Stromal cell of bone marrow (primary cell): ENCODE data around the gene FGGY.
"Not testable (repeated sequence)": the region's sequence is repeated elsewhere in the genome, so short reads cannot be mapped to it uniquely, and the experiment has no call there.

Experiments
- DNase-seq: peaks from one replicate; pipeline ENCODE4 v3.0.0-alpha.2; 2012; ENCODE audit warnings: low read depth

Gene FGGY

DNA sequence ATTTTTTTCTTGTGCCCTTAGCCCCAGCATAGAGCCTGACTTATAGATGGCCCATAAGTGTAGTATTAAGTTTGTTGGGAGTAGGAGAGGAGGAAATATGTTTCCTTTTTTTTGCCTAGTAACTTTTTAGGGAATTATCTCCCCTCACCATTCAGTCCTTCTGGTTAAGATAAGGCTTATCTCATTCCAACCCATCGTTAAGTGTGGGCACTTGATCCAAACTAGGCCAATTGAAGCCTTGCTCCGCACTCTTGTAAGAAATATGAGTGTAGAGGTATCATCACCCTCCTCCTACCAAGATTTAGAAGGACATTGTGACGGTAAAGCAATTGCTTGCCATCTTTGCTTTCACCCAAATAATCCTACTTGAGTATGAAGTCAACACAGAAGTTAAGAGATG lies 8.8 kb upstream of the FGGY start:
- no peak for DNase-seq

- DNase-seq = no peak
These were observed 7.3 kb upstream of the FGGY start for GRCh38 chr1:59289570-59289969.

DNA sequence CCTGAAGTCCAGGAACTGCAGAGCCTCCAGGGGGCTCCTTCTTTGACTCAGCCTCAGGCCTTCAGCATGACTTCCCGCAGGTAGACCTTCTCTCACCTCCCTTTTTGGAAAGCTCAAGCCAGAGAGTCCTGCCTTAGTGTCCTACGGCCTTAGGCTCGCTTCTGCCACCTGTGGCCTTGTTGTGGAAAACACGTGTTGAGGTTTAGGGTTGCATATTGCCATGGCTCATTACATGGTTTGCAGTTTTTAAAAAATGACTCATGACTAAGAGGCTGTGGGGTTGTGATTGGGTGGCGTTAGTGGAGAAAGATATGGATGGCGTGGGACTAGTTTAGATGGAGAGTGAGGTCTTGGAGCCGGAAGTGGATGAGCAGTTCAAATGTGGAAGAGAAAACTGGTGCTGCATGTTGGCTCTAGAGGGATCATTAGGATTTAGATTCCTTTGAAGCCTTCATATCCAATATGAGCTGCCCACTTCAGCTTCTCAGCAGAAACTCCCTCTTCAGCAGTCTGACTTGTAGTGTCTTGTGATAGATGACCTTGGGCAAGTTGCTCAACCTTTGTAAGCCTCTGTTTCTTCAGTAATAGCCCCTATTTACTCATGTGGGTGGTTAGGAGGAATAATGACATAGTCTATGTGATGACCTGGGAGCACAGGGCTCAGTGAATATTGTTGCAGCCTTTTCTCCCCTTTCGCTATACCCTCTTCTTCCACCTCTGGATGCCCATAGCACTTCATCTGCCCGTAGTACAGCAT lies 6.5 kb upstream of the FGGY start:
- DNase-seq = no peak

- DNase-seq = no peak
These were observed 5.3 kb upstream of the FGGY start for GRCh38 chr1:59291561-59291960.

DNA sequence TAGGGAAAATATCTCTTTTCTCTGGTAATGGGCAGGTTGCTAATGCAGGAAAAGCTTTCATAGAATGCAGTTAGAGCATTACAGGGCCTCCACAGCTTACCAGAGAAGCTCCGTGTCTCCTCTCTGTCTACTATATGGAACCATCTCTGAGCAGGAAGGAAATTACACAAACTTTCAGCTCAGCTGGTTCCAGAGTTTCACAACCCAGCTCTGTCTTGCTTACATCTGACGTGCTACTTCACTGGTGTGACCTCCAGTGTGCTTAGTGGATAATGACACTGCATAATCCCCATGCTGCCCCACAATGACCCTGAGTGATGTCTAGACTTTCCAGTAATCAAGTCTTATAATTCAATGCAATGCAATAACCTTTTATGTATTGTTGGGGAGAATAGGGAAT lies 4.3 kb upstream of the FGGY start:
- peak; percentile 51 for DNase-seq

DNA sequence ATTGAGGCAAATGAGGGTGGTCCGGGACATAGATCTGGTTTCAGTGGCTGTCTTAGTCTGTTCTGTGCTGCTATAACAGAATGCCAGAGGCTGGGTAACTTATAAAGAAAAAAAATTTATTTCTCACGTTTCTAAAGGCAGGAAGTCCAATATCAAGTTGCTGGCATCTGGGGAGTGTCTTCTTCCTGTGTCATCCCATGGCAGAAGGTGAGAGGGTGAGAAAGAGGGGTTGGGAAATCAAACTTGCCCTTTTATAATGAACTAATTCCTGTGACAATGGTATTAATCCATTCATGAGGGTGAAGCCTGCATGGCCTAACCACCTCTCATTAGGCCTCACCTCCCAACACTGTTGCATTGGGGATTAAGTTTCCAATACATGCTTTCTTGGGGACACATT lies 3.7 kb upstream of the FGGY start:
- no peak for DNase-seq

DNA sequence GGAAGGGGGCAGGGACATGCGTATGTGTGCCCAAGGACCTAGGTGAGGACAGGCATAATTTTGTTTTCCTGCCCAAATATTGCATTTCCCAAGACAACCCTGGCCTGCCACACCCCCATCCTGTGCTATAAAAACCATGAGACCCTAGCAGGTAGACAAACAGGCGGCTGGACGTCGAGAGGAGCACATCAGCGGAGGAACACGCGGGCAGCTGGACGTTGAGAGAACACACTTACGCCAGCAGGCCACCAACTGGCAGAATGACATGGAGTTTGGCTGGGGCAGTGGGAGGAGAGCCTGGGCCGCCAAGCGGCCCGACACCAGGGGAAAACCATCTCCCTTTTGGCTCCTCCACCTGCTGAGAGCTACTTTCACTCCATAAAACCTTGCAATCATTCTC lies 3.0 kb upstream of the FGGY start:
- no peak for DNase-seq

DNA sequence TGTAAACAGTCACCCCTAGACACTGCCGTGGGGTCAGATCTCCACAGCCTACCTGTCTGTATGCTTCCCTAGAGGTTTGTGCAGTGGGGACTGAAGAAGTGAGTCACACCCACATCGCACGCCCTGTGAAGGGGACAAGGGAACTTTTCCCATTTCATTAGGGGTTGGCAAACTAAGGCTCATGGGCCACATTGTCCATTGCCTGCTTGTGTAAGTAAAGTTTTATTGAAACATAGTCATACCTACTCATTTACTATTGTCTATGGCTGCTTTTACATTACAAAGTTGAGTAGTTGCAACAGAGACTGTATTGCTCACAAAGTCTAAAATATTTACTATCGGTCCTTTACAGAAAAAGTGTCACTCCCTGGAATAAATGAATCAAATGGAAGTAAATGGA lies 2.5 kb upstream of the FGGY start:
- DNase-seq = no peak

- DNase-seq = no peak
These were observed 1.3 kb upstream of the FGGY start for GRCh38 chr1:59295618-59296017.

GRCh38 chr1:59298026-59298583 lies 1.2 kb downstream of the FGGY start:
- peak; percentile 33 for DNase-seq

DNA sequence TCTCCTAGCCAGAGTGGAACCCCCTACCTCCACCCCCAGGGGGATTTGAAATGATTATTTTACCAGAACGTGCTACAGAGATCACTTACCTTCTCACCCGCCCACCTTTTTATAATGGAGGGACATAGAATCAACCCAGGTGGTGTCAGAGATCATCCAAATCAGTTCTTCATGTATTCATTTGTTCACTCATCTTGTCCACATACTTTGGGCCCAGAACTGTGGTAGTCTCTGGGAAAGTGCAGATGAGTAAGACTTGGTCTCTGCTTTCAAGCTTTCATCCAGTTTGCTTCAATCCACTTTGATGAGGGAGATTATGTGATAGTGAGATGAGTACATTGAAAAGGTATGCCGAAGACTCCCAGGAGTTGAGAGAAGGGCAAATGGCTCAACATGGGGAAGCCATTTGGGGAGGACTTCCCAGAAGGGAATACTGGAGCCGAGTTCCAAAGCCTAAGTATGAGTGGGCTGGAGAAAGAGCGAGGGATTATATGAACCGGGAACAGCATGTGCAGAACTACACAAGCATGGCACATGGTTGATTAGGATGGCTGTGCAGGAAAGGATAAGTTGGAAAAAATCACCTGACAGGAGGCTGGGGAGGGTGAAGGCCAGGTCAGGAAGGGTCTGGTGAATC lies 1.9 kb downstream of the FGGY start:
- DNase-seq = no peak

- DNase-seq = not testable (repeated sequence)
These were observed 2.8 kb downstream of the FGGY start for GRCh38 chr1:59299670-59300069.

- DNase-seq = no peak
These were observed 5.4 kb downstream of the FGGY start for GRCh38 chr1:59302297-59302696.

- DNase-seq = no peak
These were observed 6.0 kb downstream of the FGGY start for GRCh38 chr1:59302871-59303270.

GRCh38 chr1:59305188-59305587 lies 8.3 kb downstream of the FGGY start:
- no peak for DNase-seq

GRCh38 chr1:59307591-59307990 lies 10.7 kb downstream of the FGGY start:
- no peak for DNase-seq

- DNase-seq = no peak
These were observed 11.9 kb downstream of the FGGY start for GRCh38 chr1:59308839-59309238.

DNA sequence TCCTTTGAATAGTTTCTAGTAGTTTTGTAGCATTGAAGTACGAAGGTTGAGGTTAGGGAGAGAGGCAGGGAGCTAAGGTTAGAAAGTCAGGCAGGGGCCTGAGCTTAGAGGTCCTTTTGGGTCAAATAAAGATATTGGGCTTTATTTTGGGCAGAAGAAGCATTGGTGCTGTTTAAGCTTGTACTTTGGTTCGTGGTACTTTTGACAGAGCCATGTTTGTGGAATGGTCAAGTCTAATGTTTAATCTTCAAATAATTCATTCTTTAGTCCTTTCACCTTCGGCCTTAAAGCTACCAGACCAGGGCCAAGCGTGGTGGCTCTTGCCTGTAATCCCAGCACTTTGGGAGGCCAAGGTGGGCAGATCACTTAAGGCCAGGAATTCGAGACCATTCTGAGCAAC lies 12.5 kb downstream of the FGGY start:
- DNase-seq = no peak

DNA sequence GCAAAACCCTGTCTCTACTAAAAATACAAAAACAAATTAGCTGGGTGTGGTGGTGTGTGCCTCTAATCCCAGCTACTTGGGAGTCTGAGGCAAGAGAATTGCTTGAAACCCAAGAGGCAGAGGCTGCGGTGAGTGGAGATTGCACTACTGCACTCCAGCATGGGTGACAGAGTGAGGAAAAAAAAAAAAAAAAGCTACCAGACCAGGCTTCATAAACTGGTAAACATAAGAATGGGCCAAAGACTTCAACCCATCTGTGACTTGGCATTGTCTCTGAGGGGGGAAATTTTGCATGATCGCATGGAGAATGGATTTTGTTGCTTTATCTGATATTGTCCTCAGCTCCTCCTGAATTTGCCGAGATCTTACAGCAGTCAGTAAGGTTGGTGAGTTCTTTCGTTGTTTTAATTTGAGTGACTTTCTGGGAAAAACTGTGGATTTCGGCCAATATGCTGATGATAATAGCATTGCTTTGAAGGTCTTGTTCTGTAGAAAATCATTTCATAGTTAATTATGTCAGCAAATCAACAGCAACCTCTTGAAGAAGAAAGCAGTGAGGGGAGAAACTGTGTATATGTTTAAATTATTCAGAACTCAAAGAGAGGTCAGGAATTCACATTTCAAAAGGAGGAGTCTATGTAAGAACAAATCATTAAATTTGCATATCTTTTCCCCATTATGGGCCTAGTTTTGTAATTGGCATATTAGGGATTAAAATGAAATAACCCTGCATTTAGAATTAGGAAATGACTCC lies 13.1 kb downstream of the FGGY start:
- no peak for DNase-seq

GRCh38 chr1:59310549-59311250 lies 13.8 kb downstream of the FGGY start:
- no peak for DNase-seq

- DNase-seq = no peak
These were observed 18.1 kb downstream of the FGGY start for GRCh38 chr1:59314776-59315528.
